GM23338 (cell line): Measurements from ENCODE around the gene ADAM10.
"Not testable (repeated sequence)": the region's sequence is repeated elsewhere in the genome, so short reads cannot be mapped to it uniquely, and the experiment has no call there.

Experiments
- CREB1 ChIP-seq: fragments of 250-450 bp; sonication (Bioruptor Pico); IDR thresholded peaks from 2 replicates; pipeline ENCODE4 v1.5.0; 2020; ENCODE audit warnings: low read depth, mild to moderate bottlenecking, moderate library complexity
- EZH2 ChIP-seq: fragments of 200-600 bp; sonication (generic); IDR thresholded peaks from one replicate; pipeline ENCODE4 v1.8.0; 2017; ENCODE audit warnings: antibody characterized with exemption, mild to moderate bottlenecking, low read depth; ENCODE audit not compliant: unreplicated experiment
- EZH2phosphoT487 ChIP-seq: fragments of 200-600 bp; sonication (generic); IDR thresholded peaks from one replicate; pipeline ENCODE4 v1.8.1; 2018; ENCODE audit warnings: antibody characterized with exemption; ENCODE audit not compliant: unreplicated experiment
- JUNB ChIP-seq: IDR thresholded peaks from one replicate; pipeline ENCODE4 v1.6.1; 2016; ENCODE audit warnings: antibody characterized with exemption; ENCODE audit not compliant: unreplicated experiment
- NANOG ChIP-seq: IDR thresholded peaks from 2 replicates; pipeline ENCODE4 v1.6.1; 2016; ENCODE audit warnings: antibody characterized with exemption, borderline replicate concordance
- POLR2AphosphoS5 ChIP-seq: IDR thresholded peaks from 2 replicates; pipeline ENCODE4 v1.6.1; 2016; ENCODE audit warnings: antibody characterized with exemption, low read depth
- REST ChIP-seq: IDR thresholded peaks from one replicate; pipeline ENCODE4 v1.6.1; 2018; ENCODE audit warnings: antibody characterized with exemption; ENCODE audit not compliant: unreplicated experiment
- STAT1 ChIP-seq: IDR thresholded peaks from one replicate; pipeline ENCODE4 v1.6.1; 2016; ENCODE audit warnings: antibody characterized with exemption; ENCODE audit not compliant: unreplicated experiment
- ZNF114 ChIP-seq: fragments of 250-450 bp; sonication (Bioruptor Pico); IDR thresholded peaks from 2 replicates; pipeline ENCODE4 v1.5.0; 2020; ENCODE audit warnings: mild to moderate bottlenecking, moderate library complexity
- ZNF331 ChIP-seq: fragments of 250-450 bp; sonication (Bioruptor Pico); IDR thresholded peaks from 2 replicates; pipeline ENCODE4 v1.5.0; 2020; ENCODE audit warnings: low read depth, mild to moderate bottlenecking, moderate library complexity
- ZNF462 ChIP-seq: fragments of 250-450 bp; sonication (Bioruptor Pico); IDR thresholded peaks from 2 replicates; pipeline ENCODE4 v1.5.0; 2020; ENCODE audit warnings: mild to moderate bottlenecking, moderate library complexity
- TF ChIP-seq, protein P1 (sequence below), 2 experiments: fragments of 200-600 bp in 1 of 2; sonication (generic) in 1 of 2; conservative IDR thresholded peaks; 2 replicates each; pipeline versions ENCODE4 v1.5.1 to v1.6.1; 2016 to 2017; ENCODE audit warnings: antibody characterized with exemption in 2 of 2, low read depth in 2 of 2, mild to moderate bottlenecking in 2 of 2, moderate library complexity in 1 of 2
- TF ChIP-seq, protein P2 (sequence below): IDR thresholded peaks from 2 replicates; pipeline ENCODE4 v1.6.1; 2016; ENCODE audit warnings: antibody characterized with exemption

DNA sequence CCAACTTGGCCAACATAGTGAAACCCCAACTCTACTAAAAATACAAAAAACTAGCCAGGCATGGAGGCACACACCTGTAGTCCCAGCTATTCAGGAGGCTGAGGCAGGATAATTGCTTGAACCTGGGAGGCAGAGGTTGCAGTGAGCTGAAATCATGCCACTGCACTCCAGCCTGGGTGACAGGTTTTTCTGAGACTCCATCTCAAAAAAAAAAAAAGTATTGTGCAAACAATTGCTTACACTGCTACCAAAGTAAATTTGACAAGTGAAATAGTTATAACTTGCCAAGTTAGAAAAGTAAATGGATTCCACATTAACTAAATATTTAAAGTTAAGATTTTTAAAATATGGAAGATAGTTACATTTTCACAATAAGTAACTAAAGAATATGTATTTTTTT lies 129.2 kb downstream of the ADAM10 start:
- TF ChIP-seq, protein P1, sequence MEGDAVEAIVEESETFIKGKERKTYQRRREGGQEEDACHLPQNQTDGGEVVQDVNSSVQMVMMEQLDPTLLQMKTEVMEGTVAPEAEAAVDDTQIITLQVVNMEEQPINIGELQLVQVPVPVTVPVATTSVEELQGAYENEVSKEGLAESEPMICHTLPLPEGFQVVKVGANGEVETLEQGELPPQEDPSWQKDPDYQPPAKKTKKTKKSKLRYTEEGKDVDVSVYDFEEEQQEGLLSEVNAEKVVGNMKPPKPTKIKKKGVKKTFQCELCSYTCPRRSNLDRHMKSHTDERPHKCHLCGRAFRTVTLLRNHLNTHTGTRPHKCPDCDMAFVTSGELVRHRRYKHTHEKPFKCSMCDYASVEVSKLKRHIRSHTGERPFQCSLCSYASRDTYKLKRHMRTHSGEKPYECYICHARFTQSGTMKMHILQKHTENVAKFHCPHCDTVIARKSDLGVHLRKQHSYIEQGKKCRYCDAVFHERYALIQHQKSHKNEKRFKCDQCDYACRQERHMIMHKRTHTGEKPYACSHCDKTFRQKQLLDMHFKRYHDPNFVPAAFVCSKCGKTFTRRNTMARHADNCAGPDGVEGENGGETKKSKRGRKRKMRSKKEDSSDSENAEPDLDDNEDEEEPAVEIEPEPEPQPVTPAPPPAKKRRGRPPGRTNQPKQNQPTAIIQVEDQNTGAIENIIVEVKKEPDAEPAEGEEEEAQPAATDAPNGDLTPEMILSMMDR (conservative IDR thresholded peaks at IDR 0.05; ENCODE audit: low read depth in 2 of 2), result not testable (repeated sequence)
- not testable (repeated sequence) for TF ChIP-seq EZH2; NANOG; POLR2AphosphoS5; EZH2phosphoT487; JUNB; CREB1; REST; ZNF331 (CRISPR knock-in tag); ZNF462 (CRISPR knock-in tag); ZNF114 (CRISPR knock-in tag); STAT1
- TF ChIP-seq, protein P2, sequence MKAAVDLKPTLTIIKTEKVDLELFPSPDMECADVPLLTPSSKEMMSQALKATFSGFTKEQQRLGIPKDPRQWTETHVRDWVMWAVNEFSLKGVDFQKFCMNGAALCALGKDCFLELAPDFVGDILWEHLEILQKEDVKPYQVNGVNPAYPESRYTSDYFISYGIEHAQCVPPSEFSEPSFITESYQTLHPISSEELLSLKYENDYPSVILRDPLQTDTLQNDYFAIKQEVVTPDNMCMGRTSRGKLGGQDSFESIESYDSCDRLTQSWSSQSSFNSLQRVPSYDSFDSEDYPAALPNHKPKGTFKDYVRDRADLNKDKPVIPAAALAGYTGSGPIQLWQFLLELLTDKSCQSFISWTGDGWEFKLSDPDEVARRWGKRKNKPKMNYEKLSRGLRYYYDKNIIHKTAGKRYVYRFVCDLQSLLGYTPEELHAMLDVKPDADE, result not testable (repeated sequence)
